Pancreas (tissue), 10 donors: Measurements from ENCODE around the gene RRP36. TPM values are rescaled to one million over a fixed set of nuclear protein-coding genes. Genes with fewer than 3 reads are reported as not detected.
A peak's percentile ranks its signal among the peaks of the same experiment; 100 is the strongest.

Experiments
- ATAC-seq, 4 donors: fragments of 200-7000 bp; cut with Tn5 transposase; one replicate each; pipeline versions ENCODE4 v1.8.0 to v1.9.1; 2020; ENCODE audit warnings: mild to moderate bottlenecking in 4 of 4, moderate library complexity in 4 of 4
- DNase-seq, 6 donors: peaks; one replicate each; pipeline ENCODE4 v3.0.0-alpha.2; 2020
- FAIRE-seq: peaks from 2 replicates; lab custom pipeline; 2012; peaks lifted over from hg19 to GRCh38; lab: Jason Lieb, UNC
- H3K27ac ChIP-seq, 4 donors: fragments of 200-600 bp; sonication (generic); 1 replicate in 3 of 4; 2 replicates in 1 of 4; pipeline versions ENCODE4 v1.5.0 to v1.8.0; 2020
- H3K27me3 ChIP-seq, 4 donors: fragments of 200-600 bp; one replicate each; pipeline ENCODE4 v1.8.0; 2021
- H3K36me3 ChIP-seq, 3 donors: fragments of 200-600 bp; sonication (generic) in 1 of 3; one replicate each; pipeline versions ENCODE4 v1.5.0 to v1.8.0; 2020 to 2021
- H3K4me1 ChIP-seq, 3 donors: fragments of 200-600 bp; one replicate each; pipeline ENCODE4 v1.8.0; 2021
- H3K4me3 ChIP-seq, 4 donors: fragments of 200-600 bp; sonication (generic) in 2 of 4; one replicate each; pipeline versions ENCODE4 v1.5.0 to v1.8.0; 2020 to 2021
- H3K9me3 ChIP-seq, 4 donors: fragments of 200-600 bp; one replicate each; pipeline ENCODE4 v1.8.0; 2021
- CTCF ChIP-seq, 4 donors: fragments of 200-600 bp; sonication (generic) in 3 of 4; IDR thresholded peaks; one replicate each; pipeline versions ENCODE4 v1.5.0 to v1.8.0; 2021; ENCODE audit warnings: antibody characterized with exemption in 4 of 4
- WGBS, 2 donors: extraction: QIAGEN DNeasy Blood & Tissue Kit; methylation state at CpG; one replicate each; pipeline ENCODE4 v1.1.7; 2013; 5-methylcytosine and 5-hydroxymethylcytosine counted together
- intact Hi-C, 3 donors: fragments of 100-400 bp; cut with DNase I; formaldehyde crosslinking; loops; one replicate each; pipeline versions ENCODE4 v1.11.1 to v1.14.2; 2022
- polyA plus RNA-seq, 2 donors: library from polyadenylated mRNA; stranded (reverse); fragments of 200-250 nt; gene quantifications; one replicate each; pipeline ENCODE4 v1.2.3, GENCODE V29; 2013
- total RNA-seq, 6 donors: library from RNA; stranded (reverse); fragmentation: NEBNext Ultra II Directional in 4 of 6; extraction: Animal tissue kit (Norgen Biotek cat#: 25700) in 4 of 6; gene quantifications; one replicate each; pipeline versions ENCODE4 v1.2.1 to v1.2.4, GENCODE V29; 2021 to 2023
- donor health status: healthy with polysubstance abuse.
- donor health status: DM: no; HTN: no; CAD: no; lungs with moderate emphysema.
- donor health status: DM: no; HTN: no; CAD: no.
- donor health status: control.
- donor health status: control.
- donor health status: Bipolar disorder and iron deficiency.
- donor health status: DM: yes; HTN: yes; CAD: no.
- donor health status: DM: no; HTN: no; CAD: no.
- donor health status: DM: no; HTN: no; CAD: no.
- donor health status: DM: yes; HTN: yes; CAD: no.

The RRP36 gene
- total and polyA plus RNA-seq, 8 donors: 13.2 to 32.9 (median 22.3) TPM

GRCh38 chr6:43058531-43058930 lies 37.1 kb downstream of the RRP36 start:
- intact Hi-C loops: no loop called here
- Histone ChIP-seq H3K27me3 (no peaks in the 10 kb centered on the region), H3K27ac (peak overlapping the region in 2 of 4 donors; percentile 91 to 94), H3K4me3 (peak overlapping the region; percentile 35 to 88 (median 61)), H3K4me1 (peaks cover 23 to 28% (median 24%) of the 10 kb centered on the region in 3 donors), H3K9me3 (no peaks in the 10 kb centered on the region), H3K36me3 (peaks cover 0 to 11% (median 0%) of the 10 kb centered on the region in 3 donors)
- no peak for TF ChIP-seq CTCF (IDR thresholded peaks at IDR 0.05)
- ATAC-seq (no peak), DNase-seq (no peak), FAIRE-seq (no peak)
- 45 to 54% methylated on average over 1 of the region's 1 CpG for WGBS, 2 donors

GRCh38 chr6:43059168-43060033 lies 38.0 kb downstream of the RRP36 start, which contains the start of the genes KLC4 and MRPL2:
KLC4 (plus strand) TSS chr6:43059631; CDS start chr6:43061336, 1,705 bp downstream.
MRPL2 (minus strand) TSS chr6:43059434; CDS start chr6:43059381, 53 bp downstream.
- intact Hi-C loops: no loop called here
- ATAC-seq (peak; percentile 92 to 98 (median 94)), FAIRE-seq (no peak)

GRCh38 chr6:43060034-43060754 lies 38.8 kb downstream of the RRP36 start:
- peak; percentile 71 to 80 (median 78) for ATAC-seq
- Histone ChIP-seq H3K4me1 (peaks cover 23 to 24% (median 24%) of the 10 kb centered on the region in 3 donors), H3K9me3 (no peaks in the 10 kb centered on the region), H3K27me3 (no peaks in the 10 kb centered on the region), H3K27ac (peak overlapping the region; percentile 91 to 94 (median 94)), H3K36me3 (peaks cover 0 to 9% (median 0%) of the 10 kb centered on the region in 3 donors), H3K4me3 (peak overlapping the region; percentile 35 to 88 (median 72))
- WGBS, 2 donors: 3 to 4% methylated on average over 14 to 15 of the region's 15 CpGs
- no peak for TF ChIP-seq CTCF (IDR thresholded peaks at IDR 0.05)
- intact Hi-C loops: no loop called here
- peak; percentile 59 to 72 (median 70) for DNase-seq
- FAIRE-seq: no peak

More at GRCh38 chr6:43059168-43060033, 38.0 kb downstream of the RRP36 start, which contains the start of the genes KLC4 and MRPL2:
- no peaks in the 10 kb centered on the region for H3K27me3 ChIP-seq
- TF ChIP-seq CTCF (IDR thresholded peaks at IDR 0.05): no peak
- 0 to 1% methylated on average over 62 to 64 of the region's 64 CpGs for WGBS, 2 donors
- DNase-seq: peak; percentile 94 to 98 (median 98)
- peaks cover 23 to 25% (median 24%) of the 10 kb centered on the region in 3 donors for H3K4me1 ChIP-seq
- H3K36me3 ChIP-seq: peaks cover 0 to 11% (median 0%) of the 10 kb centered on the region in 3 donors
- no peaks in the 10 kb centered on the region for H3K9me3 ChIP-seq
- peak within 1 kb of the TSS; percentile 91 to 94 (median 94) for H3K27ac ChIP-seq
- peak within 1 kb of the TSS; percentile 35 to 88 (median 72) for H3K4me3 ChIP-seq

- no peak for ATAC-seq
- 63 to 64% methylated on average over 12 of the region's 12 CpGs for WGBS, 2 donors
- no peak for FAIRE-seq
These were observed 39.6 kb downstream of the RRP36 start for GRCh38 chr6:43060755-43061633.

More at GRCh38 chr6:43060755-43061633, 39.6 kb downstream of the RRP36 start:
- TF ChIP-seq CTCF (IDR thresholded peaks at IDR 0.05): no peak
- peak overlapping the region in 3 of 4 donors; percentile 94 for H3K27ac ChIP-seq
- H3K27me3 ChIP-seq: no peaks in the 10 kb centered on the region
- H3K4me3 ChIP-seq: peak overlapping the region in 2 of 4 donors; percentile 86 to 88
- peaks cover 0 to 2% (median 0%) of the 10 kb centered on the region in 3 donors for H3K36me3 ChIP-seq
- peak in 1 of 6 donors; percentile 43 for DNase-seq
- peaks cover 23 to 24% (median 24%) of the 10 kb centered on the region in 3 donors for H3K4me1 ChIP-seq
- no peaks in the 10 kb centered on the region for H3K9me3 ChIP-seq
- intact Hi-C loops: no loop called here
